Colonic mucosa (tissue), 4 donors: ENCODE data around the gene C9orf153. TPM values are rescaled to one million over a fixed set of nuclear protein-coding genes. Genes with fewer than 3 reads are reported as not detected.
"Not testable (repeated sequence)": the region's sequence is repeated elsewhere in the genome, so short reads cannot be mapped to it uniquely, and the experiment has no call there.

Experiments used
- DNase-seq: peaks from one replicate; pipeline ENCODE4 v3.0.0-alpha.2; 2020
- H3K27ac ChIP-seq: fragments of 200-600 bp; one replicate; pipeline ENCODE4 v1.8.0; 2021
- H3K27me3 ChIP-seq: fragments of 200-600 bp; one replicate; pipeline ENCODE4 v1.8.0; 2021
- H3K36me3 ChIP-seq: fragments of 200-600 bp; one replicate; pipeline ENCODE4 v1.8.0; 2021
- H3K4me1 ChIP-seq: fragments of 200-600 bp; one replicate; pipeline ENCODE4 v1.8.0; 2021; ENCODE audit warnings: mild to moderate bottlenecking
- H3K4me3 ChIP-seq: fragments of 200-600 bp; one replicate; pipeline ENCODE4 v1.8.0; 2021
- H3K9ac ChIP-seq, 2 donors: one replicate each; pipeline ENCODE4 v1.7.0; 2013; ENCODE audit warnings: control low read depth in 2 of 2, low read depth in 2 of 2, low read length in 2 of 2
- H3K9me3 ChIP-seq: fragments of 200-600 bp; one replicate; pipeline ENCODE4 v1.8.0; 2021
- CTCF ChIP-seq: fragments of 200-600 bp; IDR thresholded peaks from one replicate; pipeline ENCODE4 v1.8.0; 2022; ENCODE audit warnings: antibody characterized with exemption, mild to moderate bottlenecking
- intact Hi-C: fragments of 100-400 bp; cut with DNase I; formaldehyde crosslinking; loops from one replicate; pipeline ENCODE4 v1.14.1; 2022
- total RNA-seq, 2 donors: library from RNA; stranded (reverse); fragmentation: NEBNext Ultra II Directional in 1 of 2; extraction: Animal tissue kit (Norgen Biotek cat#: 25700) in 1 of 2; gene quantifications; one replicate each; pipeline ENCODE4 v1.2.1, GENCODE V29; 2021
- donor health status: healthy.
- donor health status: DM: no; HTN: no; CAD: no.
- donor health status: DM: no; HTN: no; CAD: no.

The C9orf153 gene
- total RNA-seq, 2 donors from 2014 or later = not detected

- Histone ChIP-seq H3K9me3 (no peaks in the 10 kb centered on the region), H3K36me3 (peaks cover 8% of the 10 kb centered on the region), H3K4me1 (no peaks in the 10 kb centered on the region), H3K9ac (no peak overlapping the region), H3K27ac (no peak overlapping the region), H3K4me3 (no peak overlapping the region), H3K27me3 (no peaks in the 10 kb centered on the region)
- no peak for DNase-seq
- no peak for TF ChIP-seq CTCF
- intact Hi-C loops = loop anchor here (5.0 kb wide), 1 partner anchor 37 kb away; no protein-coding TSS in a partner anchor
Observed at GRCh38 chr9:86300701-86301100, 41.2 kb upstream of the C9orf153 start.

GRCh38 chr9:86298873-86299272 is 39.4 kb upstream of the C9orf153 start:
- TF ChIP-seq CTCF = no peak
- no peak overlapping the region for H3K9ac ChIP-seq
- intact Hi-C loops = no loop called here
- H3K27me3 ChIP-seq = no peaks in the 10 kb centered on the region
- H3K4me3 ChIP-seq = no peak overlapping the region
- H3K4me1 ChIP-seq = no peaks in the 10 kb centered on the region
- no peak overlapping the region for H3K27ac ChIP-seq
- DNase-seq = no peak
- H3K36me3 ChIP-seq = peaks cover 8% of the 10 kb centered on the region
- no peaks in the 10 kb centered on the region for H3K9me3 ChIP-seq

GRCh38 chr9:86290341-86290740 is 30.9 kb upstream of the C9orf153 start:
- intact Hi-C loops, H3K9me3 ChIP-seq: not testable (repeated sequence)

GRCh38 chr9:86288499-86289198 is 29.2 kb upstream of the C9orf153 start:
- intact Hi-C loops = no loop called here
- H3K27me3 ChIP-seq = no peaks in the 10 kb centered on the region
- H3K9me3 ChIP-seq = no peaks in the 10 kb centered on the region
- H3K9ac ChIP-seq = no peak overlapping the region
- H3K4me3 ChIP-seq = no peak overlapping the region
- TF ChIP-seq CTCF = no peak
- no peak for DNase-seq
- H3K27ac ChIP-seq = no peak overlapping the region
- no peaks in the 10 kb centered on the region for H3K36me3 ChIP-seq
- no peaks in the 10 kb centered on the region for H3K4me1 ChIP-seq

More at GRCh38 chr9:86290341-86290740, 30.9 kb upstream of the C9orf153 start:
- not testable (repeated sequence) for H3K4me1 ChIP-seq, DNase-seq, H3K27me3 ChIP-seq, H3K9ac ChIP-seq, H3K27ac ChIP-seq, H3K36me3 ChIP-seq, H3K4me3 ChIP-seq

GRCh38 chr9:86287013-86287412 is 27.6 kb upstream of the C9orf153 start:
- no peak for TF ChIP-seq CTCF
- no peaks in the 10 kb centered on the region for H3K4me1 ChIP-seq
- no peaks in the 10 kb centered on the region for H3K9me3 ChIP-seq
- DNase-seq = no peak
- no peaks in the 10 kb centered on the region for H3K27me3 ChIP-seq
- H3K4me3 ChIP-seq = no peak overlapping the region
- H3K36me3 ChIP-seq = no peaks in the 10 kb centered on the region
- H3K27ac ChIP-seq = no peak overlapping the region
- intact Hi-C loops = no loop called here
- H3K9ac ChIP-seq = no peak overlapping the region

GRCh38 chr9:86286278-86286677 is 26.8 kb upstream of the C9orf153 start:
- Histone ChIP-seq H3K9ac (no peak overlapping the region), H3K4me1 (no peaks in the 10 kb centered on the region), H3K27ac (no peak overlapping the region), H3K4me3 (no peak overlapping the region), H3K9me3 (no peaks in the 10 kb centered on the region), H3K27me3 (no peaks in the 10 kb centered on the region), H3K36me3 (no peaks in the 10 kb centered on the region)
- no peak for TF ChIP-seq CTCF
- intact Hi-C loops = no loop called here
- DNase-seq = no peak
